A673 (cell line): Measurements from ENCODE around the gene ITPR1. TPM values are rescaled to one million over a fixed set of nuclear protein-coding genes. Genes with fewer than 3 reads are reported as not detected.

ENCODE experiments used
- BruUV-seq: library from RNA; stranded (reverse); fragments of 400-500 nt; replicated peaks from 2 replicates; lab custom pipeline; 2021; lab: Mats Ljungman, UMichigan
- CTCF ChIA-PET: fragments of 300-600 bp; sonication (Branson Sonifier 250); formaldehyde crosslinking; loops from one replicate; lab custom pipeline; 2022; ENCODE audit warnings: antibody characterized with exemption; lab: Charles Lee
- POLR2A ChIA-PET: fragments of 300-600 bp; sonication (Branson Sonifier 250); formaldehyde crosslinking; loops from one replicate; lab custom pipeline; 2022; ENCODE audit warnings: antibody characterized with exemption; ENCODE audit not compliant: low non-redundant PET; lab: Charles Lee
- DNase-seq: peaks from one replicate; pipeline ENCODE4 v3.0.0-alpha.2; 2015; ENCODE audit warnings: low spot score
- H3K27ac ChIP-seq: fragments of 200-600 bp; sonication (generic); 2 replicates; pipeline ENCODE4 v1.5.1; 2016; ENCODE audit warnings: mixed run types, low read depth, mild to moderate bottlenecking, mixed read lengths, antibody characterized with exemption, low read length; ENCODE audit not compliant: poor library complexity, severe bottlenecking
- H3K27me3 ChIP-seq: fragments of 200-600 bp; sonication (generic); replicated peaks from 2 replicates; pipeline ENCODE4 v1.6.1; 2017; ENCODE audit warnings: mixed run types, low read depth, mild to moderate bottlenecking, mixed read lengths, antibody characterized with exemption, low read length; ENCODE audit not compliant: insufficient read depth, poor library complexity
- H3K36me3 ChIP-seq: fragments of 200-600 bp; sonication (generic); 2 replicates; pipeline ENCODE4 v1.6.1; 2016; ENCODE audit warnings: mixed run types, mild to moderate bottlenecking, mixed read lengths, antibody characterized with exemption, low read length; ENCODE audit not compliant: insufficient read depth, poor library complexity, severe bottlenecking
- H3K4me1 ChIP-seq: fragments of 200-600 bp; sonication (generic); 2 replicates; pipeline ENCODE4 v1.6.1; 2017; ENCODE audit warnings: mixed run types, mild to moderate bottlenecking, mixed read lengths, antibody characterized with exemption, low read length; ENCODE audit not compliant: insufficient read depth, poor library complexity, severe bottlenecking
- H3K4me3 ChIP-seq: fragments of 200-600 bp; sonication (generic); 2 replicates; pipeline ENCODE4 v1.5.1; 2016; ENCODE audit warnings: low read depth, mixed run types, mild to moderate bottlenecking, mixed read lengths, low read length; ENCODE audit not compliant: poor library complexity, severe bottlenecking
- H3K9me3 ChIP-seq: fragments of 200-600 bp; sonication (generic); 2 replicates; pipeline ENCODE4 v1.6.1; 2016; ENCODE audit warnings: mixed run types, low read depth, mild to moderate bottlenecking, mixed read lengths, antibody characterized with exemption, low read length; ENCODE audit not compliant: poor library complexity, severe bottlenecking
- EZH2 ChIP-seq: fragments of 200-600 bp; sonication (generic); IDR thresholded peaks from 2 replicates; pipeline ENCODE4 v1.6.1; 2017; ENCODE audit warnings: borderline replicate concordance, low read depth, mild to moderate bottlenecking, mixed read lengths, antibody characterized with exemption, low read length; ENCODE audit not compliant: poor library complexity, severe bottlenecking
- intact Hi-C: fragments of 100-400 bp; cut with micrococcal nuclease; formaldehyde crosslinking; loops from one replicate; pipeline ENCODE4 v1.10.0; 2022; ENCODE audit not compliant: unreplicated experiment
- total RNA-seq: library from RNA; stranded (reverse); gene quantifications from 2 replicates; pipeline ENCODE4 v1.2.3, GENCODE V29; 2021
- TF ChIP-seq, protein P1 (sequence below): fragments of 300-800, 200-600 bp; sonication (generic); conservative IDR thresholded peaks from 2 replicates; pipeline ENCODE4 v1.5.1; 2017; ENCODE audit warnings: low read depth, mild to moderate bottlenecking, antibody characterized with exemption, low read length, moderate library complexity, mixed read lengths

Gene ITPR1
- total RNA-seq, 1 experiment from 2014 or later: 8.6 TPM

GRCh38 chr3:4755566-4755965, 262.4 kb downstream of the ITPR1 start:
- Histone ChIP-seq H3K9me3 (no peaks in the 10 kb centered on the region), H3K27me3 (no peaks in the 10 kb centered on the region), H3K4me1 (peaks cover 17% of the 10 kb centered on the region), H3K4me3 (no peak overlapping the region), H3K27ac (no peak overlapping the region), H3K36me3 (no peaks in the 10 kb centered on the region)
- ChIA-PET POLR2A (no interaction called here), CTCF (no interaction called here)
- intact Hi-C loops: no loop called here
- BruUV-seq: no TSS peak
- no peak for DNase-seq
- TF ChIP-seq EZH2: no peak
- TF ChIP-seq, protein P1, sequence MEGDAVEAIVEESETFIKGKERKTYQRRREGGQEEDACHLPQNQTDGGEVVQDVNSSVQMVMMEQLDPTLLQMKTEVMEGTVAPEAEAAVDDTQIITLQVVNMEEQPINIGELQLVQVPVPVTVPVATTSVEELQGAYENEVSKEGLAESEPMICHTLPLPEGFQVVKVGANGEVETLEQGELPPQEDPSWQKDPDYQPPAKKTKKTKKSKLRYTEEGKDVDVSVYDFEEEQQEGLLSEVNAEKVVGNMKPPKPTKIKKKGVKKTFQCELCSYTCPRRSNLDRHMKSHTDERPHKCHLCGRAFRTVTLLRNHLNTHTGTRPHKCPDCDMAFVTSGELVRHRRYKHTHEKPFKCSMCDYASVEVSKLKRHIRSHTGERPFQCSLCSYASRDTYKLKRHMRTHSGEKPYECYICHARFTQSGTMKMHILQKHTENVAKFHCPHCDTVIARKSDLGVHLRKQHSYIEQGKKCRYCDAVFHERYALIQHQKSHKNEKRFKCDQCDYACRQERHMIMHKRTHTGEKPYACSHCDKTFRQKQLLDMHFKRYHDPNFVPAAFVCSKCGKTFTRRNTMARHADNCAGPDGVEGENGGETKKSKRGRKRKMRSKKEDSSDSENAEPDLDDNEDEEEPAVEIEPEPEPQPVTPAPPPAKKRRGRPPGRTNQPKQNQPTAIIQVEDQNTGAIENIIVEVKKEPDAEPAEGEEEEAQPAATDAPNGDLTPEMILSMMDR: no peak

GRCh38 chr3:4756057-4756775, 263.1 kb downstream of the ITPR1 start:
- ChIA-PET POLR2A (no interaction called here), CTCF (no interaction called here)
- Histone ChIP-seq H3K4me3 (no peak overlapping the region), H3K27me3 (no peaks in the 10 kb centered on the region), H3K27ac (no peak overlapping the region), H3K9me3 (no peaks in the 10 kb centered on the region), H3K4me1 (peaks cover 10% of the 10 kb centered on the region), H3K36me3 (no peaks in the 10 kb centered on the region)
- intact Hi-C loops: no loop called here
- TF ChIP-seq, protein P1: no peak
- no peak for TF ChIP-seq EZH2
- no TSS peak for BruUV-seq
- DNase-seq: no peak

DNA sequence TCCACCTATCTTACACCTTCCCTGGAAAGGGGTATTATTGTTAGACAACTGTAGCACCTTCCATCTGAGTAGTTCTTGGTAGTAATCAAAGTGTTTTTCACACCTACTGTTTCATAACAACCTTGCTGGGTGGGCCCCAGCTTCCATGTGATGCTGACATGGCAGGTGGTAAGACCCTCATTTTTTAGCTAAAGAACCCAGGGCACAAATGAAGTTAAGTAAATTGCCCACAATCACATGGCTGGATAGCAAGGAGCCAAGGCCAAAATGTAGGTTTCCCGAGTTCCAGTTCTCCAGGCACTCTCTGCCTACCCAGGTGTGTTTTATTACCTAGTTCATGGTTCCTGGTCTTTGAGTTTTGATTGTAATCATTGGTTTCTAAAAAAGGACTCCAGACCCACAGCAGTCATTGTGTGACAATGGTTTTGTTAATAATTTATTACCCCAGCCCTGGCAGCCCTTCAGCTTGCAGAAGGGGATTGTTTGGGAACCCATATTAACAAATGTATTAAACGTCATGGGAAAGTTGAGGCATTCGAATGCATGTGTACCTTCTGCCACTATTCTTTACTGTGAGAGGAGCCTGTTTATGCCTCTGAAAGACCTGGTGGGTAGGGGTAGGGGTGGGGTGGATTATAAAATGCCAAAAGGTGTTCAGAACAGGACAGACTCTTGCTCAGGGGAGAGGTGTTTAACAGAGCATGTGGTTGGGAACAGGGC, 263.9 kb downstream of the ITPR1 start:
- Histone ChIP-seq H3K4me1 (peaks cover 2% of the 10 kb centered on the region), H3K9me3 (no peaks in the 10 kb centered on the region), H3K27ac (no peak overlapping the region), H3K4me3 (no peak overlapping the region), H3K27me3 (no peaks in the 10 kb centered on the region), H3K36me3 (no peaks in the 10 kb centered on the region)
- ChIA-PET POLR2A (no interaction called here), CTCF (no interaction called here)
- DNase-seq: no peak
- TF ChIP-seq, protein P1: no peak
- TF ChIP-seq EZH2: no peak
- no TSS peak for BruUV-seq
- intact Hi-C loops: no loop called here
